ENCODE measurements around the gene LBH.
A peak's percentile ranks its signal among the peaks of the same experiment; 100 is the strongest.

The LBH gene

GRCh38 chr2:30217644-30218337 is 13.5 kb upstream of the LBH start:
- DNase-seq: no peak

DNA sequence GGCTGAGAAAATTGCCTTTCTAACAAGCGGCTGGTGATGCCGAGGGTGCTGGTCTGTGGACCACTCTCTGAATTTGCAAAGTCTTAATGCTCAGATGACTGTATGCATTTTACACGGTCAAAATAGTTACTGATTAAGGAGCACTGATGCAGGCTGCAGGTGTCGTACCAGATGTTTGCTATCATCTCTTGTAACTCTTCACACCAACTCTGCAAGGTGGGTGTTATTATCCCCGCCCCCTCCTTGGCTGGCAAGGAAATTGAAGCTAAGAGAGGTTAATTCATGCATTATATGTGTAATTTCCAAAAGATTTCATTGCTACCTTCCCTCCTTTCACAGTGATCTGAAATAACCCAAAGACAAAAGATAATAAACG is 13.0 kb upstream of the LBH start:
- DNase-seq: no peak

DNA sequence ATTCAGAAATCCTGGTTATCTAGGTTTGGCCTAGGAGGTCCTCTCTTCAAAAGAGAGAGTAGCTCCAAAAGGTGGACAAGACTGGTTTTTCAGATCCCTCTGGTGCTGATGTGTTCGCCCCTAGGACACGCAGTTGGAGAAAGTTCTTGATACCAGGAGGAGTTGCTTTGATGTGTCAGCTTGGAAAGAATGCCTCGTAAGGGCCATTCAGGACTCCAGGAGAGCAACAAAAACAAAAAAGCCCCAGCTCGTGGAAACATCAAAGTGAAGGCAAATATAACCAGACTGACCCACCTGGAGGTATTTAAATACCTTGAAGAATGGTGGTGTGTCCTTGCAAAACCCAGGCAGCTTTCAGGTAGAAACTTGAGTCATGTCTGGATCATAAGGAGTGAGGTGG is 12.5 kb upstream of the LBH start:
- no peak for DNase-seq

GRCh38 chr2:30219886-30220875 is 11.2 kb upstream of the LBH start:
- DNase-seq: no peak

- DNase-seq: no peak
Observed at GRCh38 chr2:30221531-30221930, 9.8 kb upstream of the LBH start.

DNA sequence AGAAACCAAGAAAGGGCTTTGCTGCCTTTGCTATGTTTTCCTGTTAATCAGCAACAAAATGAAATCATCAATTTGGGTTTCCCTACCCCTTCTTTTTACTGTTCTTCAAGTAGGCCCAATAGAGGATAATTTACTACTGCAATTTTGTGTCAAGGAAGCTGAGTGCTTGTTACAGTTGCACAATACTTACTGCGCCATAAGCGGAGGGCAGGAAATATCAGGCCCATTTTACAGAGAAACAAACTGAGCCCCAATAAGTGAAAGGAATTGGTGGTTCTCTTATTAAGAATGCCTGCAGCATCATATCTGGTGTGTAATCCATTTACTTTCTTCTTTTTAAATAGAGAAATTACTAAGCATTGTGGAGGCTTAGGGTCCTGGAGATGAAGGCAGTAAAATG is 9.3 kb upstream of the LBH start:
- no peak for DNase-seq

DNA sequence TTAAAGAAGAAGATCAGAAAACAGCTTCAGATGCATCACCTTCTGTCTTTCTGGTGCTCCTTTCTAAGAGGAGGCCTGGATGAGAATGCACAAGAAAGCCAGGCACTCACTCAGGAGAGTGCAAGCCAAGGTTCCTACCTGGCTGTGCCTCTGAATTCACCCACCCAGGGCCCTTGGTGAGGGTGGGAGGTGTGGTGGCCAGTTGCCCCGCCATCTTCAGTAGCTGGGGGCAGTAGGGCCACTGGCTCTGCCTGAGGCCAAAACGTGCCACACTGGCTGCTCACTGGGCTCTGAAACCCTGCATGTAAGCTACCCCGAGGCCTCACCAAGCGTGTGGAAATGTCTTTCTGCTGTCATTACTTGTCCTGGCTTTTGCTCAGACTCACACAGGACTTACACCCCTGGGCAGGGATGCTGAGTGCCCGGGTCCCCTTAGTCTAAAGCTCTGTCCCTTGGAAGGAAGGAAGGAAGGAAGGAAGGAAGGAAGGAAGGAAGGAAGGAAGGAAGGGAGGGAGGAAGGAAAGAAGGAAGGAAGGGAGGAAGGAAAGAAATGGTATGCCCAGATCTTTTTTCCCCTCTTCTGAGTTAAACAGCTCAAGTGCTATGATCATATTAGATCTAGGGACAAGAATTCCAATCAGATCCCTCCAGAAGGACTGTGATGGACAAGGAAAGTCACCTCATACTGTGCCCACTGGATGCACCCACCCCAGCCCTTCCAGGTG is 8.5 kb upstream of the LBH start:
- no peak for DNase-seq

DNA sequence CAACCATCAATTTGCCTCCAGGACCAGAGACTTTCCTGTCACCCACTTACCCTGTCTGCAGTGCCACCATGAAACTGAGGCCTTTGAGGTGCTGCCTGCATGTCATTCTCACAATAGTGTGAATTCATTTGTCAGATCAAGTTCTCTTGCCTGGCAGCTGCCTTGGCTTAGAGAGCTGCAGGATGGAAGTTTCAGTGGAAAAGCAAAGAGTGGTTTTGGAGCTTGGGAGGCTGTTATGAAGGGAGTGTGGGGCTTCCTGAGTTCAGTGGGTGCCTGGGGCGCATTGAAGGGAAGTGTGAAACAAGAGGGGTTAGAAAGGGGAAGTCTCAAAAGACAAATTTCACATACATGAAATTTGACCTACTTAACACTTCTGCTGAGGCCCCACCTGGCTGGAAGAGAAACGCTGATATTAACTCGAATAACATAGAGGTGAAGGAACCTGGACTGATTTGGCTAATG is 7.9 kb upstream of the LBH start:
- peak; percentile 17 for DNase-seq

- no peak for DNase-seq
Observed at GRCh38 chr2:30224151-30224550, 7.2 kb upstream of the LBH start.

DNA sequence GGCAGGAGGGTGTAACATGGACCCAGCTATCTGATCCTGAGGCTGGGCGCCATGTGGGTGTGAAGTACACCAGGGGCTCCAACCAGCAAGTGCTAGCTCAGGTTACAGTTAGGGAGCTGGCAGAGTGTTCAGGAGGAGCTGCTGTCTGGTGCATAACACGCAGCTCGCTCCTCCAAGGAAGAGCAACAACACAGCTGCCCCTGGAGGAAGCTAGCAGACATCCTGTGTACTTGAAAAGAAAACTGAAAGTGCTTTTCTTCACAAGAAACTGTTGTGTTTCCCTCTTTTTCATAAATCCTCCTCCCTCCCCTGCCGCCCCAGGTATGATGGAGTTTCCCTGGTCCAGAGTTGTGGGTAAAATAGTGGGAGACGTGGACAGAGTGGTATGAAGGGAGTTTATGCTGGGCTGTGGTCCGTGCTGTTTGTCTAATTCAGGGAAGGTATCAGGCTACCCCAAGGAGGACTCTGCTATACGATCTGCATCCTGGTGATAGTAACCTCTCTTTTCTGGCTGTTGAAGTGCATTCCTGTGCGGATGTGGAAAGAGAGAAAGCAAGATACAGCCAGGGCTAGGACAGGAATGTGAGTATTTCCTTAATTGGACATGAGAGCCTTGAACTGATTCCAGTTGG is 6.1 kb upstream of the LBH start:
- peak; percentile 42 for DNase-seq

- no peak for DNase-seq
Observed at GRCh38 chr2:30226144-30227032, 4.9 kb upstream of the LBH start.

GRCh38 chr2:30229596-30229995 is 1.7 kb upstream of the LBH start:
- DNase-seq: no peak

GRCh38 chr2:30230497-30231211 is 680 bp upstream of the LBH start:
- peak; percentile 24 for DNase-seq

- peak; percentile 77 for DNase-seq
Observed at GRCh38 chr2:30231996-30232800, 864 bp downstream of the LBH start.

DNA sequence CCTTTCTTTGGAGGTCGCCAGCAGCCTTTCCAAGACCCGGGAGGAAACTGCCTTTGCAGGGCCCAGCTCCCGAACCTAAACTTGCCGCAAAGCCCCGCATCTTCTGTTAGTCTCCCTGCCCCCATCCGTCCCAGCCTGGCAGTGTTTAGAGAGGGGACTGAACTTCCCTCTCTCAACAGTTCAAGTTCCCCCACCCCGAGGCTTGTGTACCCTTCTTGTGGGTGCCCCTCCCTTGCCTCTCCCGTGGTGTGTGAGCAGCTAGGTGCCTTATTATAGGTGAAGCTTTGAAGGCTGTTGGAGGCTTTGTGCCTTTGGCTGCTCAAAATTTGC is 1.4 kb downstream of the LBH start:
- DNase-seq: peak; percentile 38

DNA sequence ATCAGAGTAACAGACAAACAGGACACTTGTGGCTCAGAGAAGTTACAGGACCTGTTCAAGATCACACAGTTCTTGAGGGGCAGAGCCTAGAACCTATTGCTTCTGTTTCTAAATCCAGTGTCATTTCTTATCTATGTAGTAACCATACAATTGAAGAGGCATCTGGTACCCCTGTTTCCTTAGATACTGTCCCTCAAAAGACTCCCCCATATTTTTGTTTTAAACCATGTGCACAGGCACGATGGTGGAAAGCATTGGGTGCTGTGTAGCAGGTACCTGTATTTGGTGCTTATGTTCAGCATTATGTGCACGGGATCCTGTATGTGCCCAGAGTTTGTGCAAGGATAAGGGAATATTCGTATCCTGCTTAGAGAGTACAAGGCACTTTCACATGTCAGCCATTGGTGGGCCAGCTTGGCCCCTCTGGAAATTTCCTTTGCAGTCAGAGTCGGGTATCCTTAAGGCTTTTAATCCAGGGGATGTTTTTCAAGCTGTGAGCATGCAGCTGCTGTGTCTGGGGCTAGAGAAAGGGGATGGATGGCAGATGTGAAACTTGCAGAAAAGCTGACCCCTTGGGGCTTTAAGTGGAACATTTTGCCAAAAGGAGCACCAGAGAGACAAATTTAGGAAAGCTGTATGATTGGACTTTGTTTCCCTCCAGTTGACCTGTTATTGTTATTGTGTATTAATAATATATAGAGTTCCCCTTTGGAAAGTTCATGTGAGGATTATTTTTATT is 2.1 kb downstream of the LBH start:
- DNase-seq: no peak

DNA sequence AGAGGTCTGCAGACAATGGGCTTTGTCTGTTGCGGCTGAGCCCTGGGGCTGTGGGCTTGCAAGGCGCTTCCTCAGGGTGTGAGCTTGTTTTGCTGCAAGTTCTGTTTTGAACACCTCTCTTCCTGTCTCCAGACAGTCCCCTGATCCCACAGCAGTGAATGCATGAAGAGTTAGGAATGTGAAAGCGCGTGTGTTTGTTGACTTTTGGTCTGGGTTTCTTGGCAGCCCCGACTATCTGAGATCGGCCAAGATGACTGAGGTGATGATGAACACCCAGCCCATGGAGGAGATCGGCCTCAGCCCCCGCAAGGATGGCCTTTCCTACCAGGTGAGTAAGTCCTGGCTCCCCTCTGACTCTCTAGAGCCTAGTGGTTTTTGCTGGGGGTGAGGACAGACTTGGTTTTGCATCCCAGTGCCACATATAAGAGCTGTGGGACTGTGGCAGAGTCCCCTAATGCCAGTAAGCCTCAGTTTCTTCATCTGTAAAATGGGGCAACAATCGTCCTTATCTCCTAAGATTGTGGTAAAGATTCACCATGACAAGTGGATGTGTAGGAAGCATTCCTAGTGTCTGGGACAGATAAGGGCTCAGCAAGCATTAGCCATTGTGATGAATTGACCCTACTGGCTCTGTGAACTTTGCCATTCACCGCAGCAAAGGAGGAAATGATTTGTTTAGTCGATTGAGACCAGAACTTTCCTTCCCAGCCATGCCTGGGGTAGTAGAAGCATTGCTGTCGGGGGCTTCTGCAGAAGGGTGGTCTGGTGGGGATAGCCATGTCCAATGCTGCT is 3.0 kb downstream of the LBH start:
- DNase-seq: peak; percentile 54

GRCh38 chr2:30235008-30235655 is 3.8 kb downstream of the LBH start:
- peak; percentile 67 for DNase-seq

Data from activated naive CD4-positive, alpha-beta T cell treated with Interleukin-2 at 50 U/mL for 16 hours (primary cell).